HG02840 (cell line): Measurements from ENCODE around the gene CRNKL1.
A peak's percentile ranks its signal among the peaks of the same experiment; 100 is the strongest.

Experiments
- ATAC-seq: cut with Tn5 transposase; IDR thresholded peaks from one replicate; pipeline ENCODE4 v1.9.1; 2021; ENCODE audit warnings: mild to moderate bottlenecking, moderate library complexity, moderate number of reproducible peaks; ENCODE audit not compliant: unreplicated experiment, low FRiP score

CRNKL1 gene

GRCh38 chr20:20063941-20064702 is 11.9 kb upstream of the CRNKL1 start:
- ATAC-seq = no peak

GRCh38 chr20:20060234-20060998 is 8.2 kb upstream of the CRNKL1 start:
- ATAC-seq = no peak

GRCh38 chr20:20051767-20052073 is 546 bp downstream of the CRNKL1 start:
- peak; percentile 12 for ATAC-seq

- no peak for ATAC-seq
These were observed 12.4 kb downstream of the CRNKL1 start for GRCh38 chr20:20039752-20040387.

GRCh38 chr20:20038586-20038985 is 13.7 kb downstream of the CRNKL1 start:
- no peak for ATAC-seq

- no peak for ATAC-seq
These were observed 14.3 kb downstream of the CRNKL1 start for GRCh38 chr20:20037960-20038359.

GRCh38 chr20:20036756-20037155 is 15.5 kb downstream of the CRNKL1 start:
- ATAC-seq = no peak

- ATAC-seq = no peak
These were observed 17.8 kb downstream of the CRNKL1 start for GRCh38 chr20:20034486-20034885.

- no peak for ATAC-seq
These were observed 20.5 kb downstream of the CRNKL1 start for GRCh38 chr20:20031790-20032189.

GRCh38 chr20:20027284-20027683 is 25.0 kb downstream of the CRNKL1 start:
- ATAC-seq = no peak

- ATAC-seq = no peak
These were observed 27.3 kb downstream of the CRNKL1 start for GRCh38 chr20:20024942-20025341.

- ATAC-seq = no peak
These were observed 28.9 kb downstream of the CRNKL1 start for GRCh38 chr20:20023395-20023794.

GRCh38 chr20:20022498-20022897 is 29.8 kb downstream of the CRNKL1 start:
- ATAC-seq = no peak

- no peak for ATAC-seq
These were observed 30.4 kb downstream of the CRNKL1 start for GRCh38 chr20:20021835-20022234.

GRCh38 chr20:20020908-20021307 is 31.4 kb downstream of the CRNKL1 start:
- ATAC-seq = no peak

- ATAC-seq = no peak
These were observed 33.1 kb downstream of the CRNKL1 start for GRCh38 chr20:20019123-20019522.

- no peak for ATAC-seq
These were observed 33.9 kb downstream of the CRNKL1 start for GRCh38 chr20:20018366-20018765.

- peak; percentile 15 for ATAC-seq
These were observed 34.5 kb downstream of the CRNKL1 start for GRCh38 chr20:20017844-20018185.

GRCh38 chr20:20017001-20017843 is 35.0 kb downstream of the CRNKL1 start, which contains the start of gene NAA20:
Gene NAA20 (plus strand): TSS chr20:20017362. CDS start chr20:20017397, 35 bp downstream.
- peak; percentile 98 for ATAC-seq

GRCh38 chr20:20014659-20015058 is 37.6 kb downstream of the CRNKL1 start:
- no peak for ATAC-seq

- ATAC-seq = no peak
These were observed 39.7 kb downstream of the CRNKL1 start for GRCh38 chr20:20012541-20012940.
